DND-41 (cell line): ENCODE data around the gene CKS1B.

Experiments
- CTCF ChIP-seq: IDR thresholded peaks from 2 replicates; pipeline ENCODE4 v1.5.1; 2012; ENCODE audit warnings: borderline replicate concordance, low read length, moderate library complexity, mild to moderate bottlenecking; ENCODE audit not compliant: poor library complexity, severe bottlenecking; ENCODE audit errors: extremely low read depth
- EZH2 ChIP-seq: IDR thresholded peaks from 3 replicates; pipeline ENCODE4 v1.6.1; 2012; ENCODE audit warnings: borderline replicate concordance, low read depth, mild to moderate bottlenecking, moderate library complexity, low read length, inconsistent platforms; ENCODE audit not compliant: severe bottlenecking

DNA sequence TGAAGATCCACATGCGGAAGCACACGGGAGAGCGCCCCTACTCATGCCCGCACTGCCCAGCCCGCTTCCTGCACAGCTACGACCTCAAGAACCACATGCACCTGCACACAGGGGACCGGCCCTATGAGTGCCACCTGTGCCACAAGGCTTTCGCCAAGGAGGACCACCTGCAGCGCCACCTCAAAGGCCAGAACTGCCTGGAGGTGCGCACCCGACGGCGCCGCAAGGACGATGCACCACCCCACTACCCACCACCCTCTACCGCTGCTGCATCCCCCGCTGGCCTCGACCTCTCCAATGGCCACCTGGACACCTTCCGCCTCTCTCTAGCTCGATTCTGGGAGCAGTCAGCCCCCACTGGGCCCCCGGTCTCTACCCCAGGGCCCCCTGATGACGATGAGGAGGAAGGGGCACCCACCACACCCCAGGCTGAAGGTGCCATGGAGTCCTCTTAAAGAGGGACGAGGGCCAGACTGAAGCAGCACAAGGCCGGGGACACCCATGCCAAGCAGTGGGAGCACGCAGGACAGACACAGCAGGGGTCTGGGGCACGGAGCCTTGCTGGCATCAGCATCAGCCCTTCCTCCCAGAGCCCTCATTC lies 41.9 kb downstream of the CKS1B start:
- TF ChIP-seq EZH2 (no peak), CTCF (no peak)
